GM12873 (cell line): ENCODE results near the gene DERA.

ENCODE experiments used
- CTCF ChIP-seq: IDR thresholded peaks from 2 replicates; pipeline ENCODE4 v1.5.1; 2012; ENCODE audit warnings: low read depth, mild to moderate bottlenecking, moderate library complexity, low read length, control low read depth; ENCODE audit not compliant: insufficient read depth; ENCODE audit errors: missing control alignments

Gene DERA

GRCh38 chr12:16006752-16007151, 95.6 kb downstream of the DERA start:
- TF ChIP-seq CTCF, result no peak

GRCh38 chr12:16008421-16008824, 97.3 kb downstream of the DERA start:
- no peak for TF ChIP-seq CTCF

GRCh38 chr12:16012117-16012516, 101.0 kb downstream of the DERA start:
- no peak for TF ChIP-seq CTCF

- no peak for TF ChIP-seq CTCF
These were observed 105.6 kb downstream of the DERA start for GRCh38 chr12:16016748-16017147.

- no peak for TF ChIP-seq CTCF
These were observed 107.2 kb downstream of the DERA start for GRCh38 chr12:16018306-16018705.

GRCh38 chr12:16019136-16019535, 108.0 kb downstream of the DERA start:
- TF ChIP-seq CTCF, result no peak

GRCh38 chr12:16020031-16020430, 108.9 kb downstream of the DERA start:
- TF ChIP-seq CTCF, result no peak

- TF ChIP-seq CTCF, result no peak
These were observed 109.9 kb downstream of the DERA start for GRCh38 chr12:16021026-16021425.
